BLaER1 treated with 17β-estradiol and CSF1 and Interleukin-3, amounts not matched to agents 10 nM and 100 nM (cell line): ENCODE results near the gene TRA2A.
A peak's percentile ranks its signal among the peaks of the same experiment; 100 is the strongest.

Experiments
- H3K27ac ChIP-seq, 11 experiments: shearing (Covaris generic); formaldehyde crosslinking; 2 replicates each; pipeline ENCODE4 v1.8.1; 2022
- H3K27me3 ChIP-seq, 11 experiments: shearing (Covaris generic); formaldehyde crosslinking; 2 replicates each; pipeline ENCODE4 v1.8.1; 2022
- H3K36me3 ChIP-seq, 11 experiments: shearing (Covaris generic); formaldehyde crosslinking; 2 replicates each; pipeline ENCODE4 v1.8.1; 2022
- H3K4me1 ChIP-seq, 10 experiments: shearing (Covaris generic); formaldehyde crosslinking; 2 replicates each; pipeline ENCODE4 v1.8.1; 2022
- H3K4me2 ChIP-seq, 11 experiments: shearing (Covaris generic); formaldehyde crosslinking; 2 replicates each; pipeline ENCODE4 v1.8.1; 2022
- H3K4me3 ChIP-seq, 10 experiments: shearing (Covaris generic); formaldehyde crosslinking; 2 replicates each; pipeline ENCODE4 v1.8.1; 2022
- H3K9ac ChIP-seq, 11 experiments: shearing (Covaris generic); formaldehyde crosslinking; 2 replicates each; pipeline ENCODE4 v1.8.1; 2022
- H3K9me3 ChIP-seq, 11 experiments: shearing (Covaris generic); formaldehyde crosslinking; replicated peaks in 1 of 11; 2 replicates each; pipeline ENCODE4 v1.8.1; 2022
- H4K20me1 ChIP-seq, 11 experiments: shearing (Covaris generic); formaldehyde crosslinking; 2 replicates each; pipeline ENCODE4 v1.8.1; 2022
- Cebpa-rat ChIP-seq, 11 experiments: shearing (Covaris generic); IDR thresholded peaks; 2 replicates each; pipeline ENCODE4 v1.8.1; 2022

Gene TRA2A

GRCh38 chr7:23474829-23475575, 56.8 kb downstream of the TRA2A start:
- no peaks in the 10 kb centered on the region for H3K36me3 ChIP-seq
- H3K27ac ChIP-seq: no peak overlapping the region
- H3K4me1 ChIP-seq: peaks cover 18 to 24% (median 20%) of the 10 kb centered on the region in 10 experiments; a peak in 19 of 20 replicates
- peaks cover 91 to 98% (median 95%) of the 10 kb centered on the region in 11 experiments for H3K27me3 ChIP-seq
- H3K9ac ChIP-seq: no peak overlapping the region
- H3K4me2 ChIP-seq: peak overlapping the region; percentile 74 to 98 (median 93); a peak in 21 of 22 replicates
- peaks cover 0 to 63% (median 37%) of the 10 kb centered on the region in 11 experiments; a peak in 19 of 22 replicates for H4K20me1 ChIP-seq
- TF ChIP-seq Cebpa-rat (IDR thresholded peaks at IDR 0.05): no peak
- peaks cover 0 to 4% (median 0%) of the 10 kb centered on the region in 11 experiments; a peak in 2 of 22 replicates for H3K9me3 ChIP-seq
- H3K4me3 ChIP-seq: peak overlapping the region in 9 of 10 experiments; percentile 42 to 68 (median 54); a peak in 15 of 20 replicates

- peak in 7 of 11 experiments; percentile 37 to 84 (median 46); a peak in 9 of 22 replicates for TF ChIP-seq Cebpa-rat (IDR thresholded peaks at IDR 0.05)
- H3K4me2 ChIP-seq: peak overlapping the region; percentile 74 to 98 (median 93)
Observed at GRCh38 chr7:23474094-23474828, 57.5 kb downstream of the TRA2A start.

GRCh38 chr7:23473844-23474093, 58.0 kb downstream of the TRA2A start:
- Histone ChIP-seq H3K9ac (peak overlapping the region in 9 of 11 experiments; percentile 18 to 60 (median 46); a peak in 8 of 22 replicates), H3K4me2 (peak overlapping the region; percentile 74 to 98 (median 93))

More at GRCh38 chr7:23474094-23474828, 57.5 kb downstream of the TRA2A start:
- H4K20me1 ChIP-seq: peaks cover 0 to 70% (median 45%) of the 10 kb centered on the region in 11 experiments; a peak in 19 of 22 replicates
- H3K9me3 ChIP-seq: peaks cover 0 to 4% (median 0%) of the 10 kb centered on the region in 11 experiments; a peak in 2 of 22 replicates
- no peaks in the 10 kb centered on the region for H3K36me3 ChIP-seq
- peaks cover 95 to 98% (median 96%) of the 10 kb centered on the region in 11 experiments for H3K27me3 ChIP-seq
- peak overlapping the region in 9 of 11 experiments; percentile 18 to 60 (median 46); a peak in 8 of 22 replicates for H3K9ac ChIP-seq
- H3K4me1 ChIP-seq: peaks cover 23 to 32% (median 27%) of the 10 kb centered on the region in 10 experiments
- peak overlapping the region in 3 of 11 experiments; percentile 14 to 45 (median 24); a peak in 2 of 22 replicates for H3K27ac ChIP-seq
- H3K4me3 ChIP-seq: peak overlapping the region; percentile 42 to 68 (median 52)

GRCh38 chr7:23472956-23473843, 58.6 kb downstream of the TRA2A start:
- peak overlapping the region in 3 of 11 experiments; percentile 45 to 60 (median 49); a peak in 2 of 22 replicates for H3K9ac ChIP-seq
- peak overlapping the region; percentile 42 to 68 (median 52); a peak in 15 of 20 replicates for H3K4me3 ChIP-seq
- H3K9me3 ChIP-seq: peaks cover 0 to 4% (median 0%) of the 10 kb centered on the region in 11 experiments; a peak in 2 of 22 replicates
- H3K27me3 ChIP-seq: peaks cover 95 to 98% (median 96%) of the 10 kb centered on the region in 11 experiments
- no peak for TF ChIP-seq Cebpa-rat (IDR thresholded peaks at IDR 0.05)
- peaks cover 34 to 42% (median 37%) of the 10 kb centered on the region in 10 experiments for H3K4me1 ChIP-seq
- H3K27ac ChIP-seq: no peak overlapping the region; a peak in 1 of 22 replicates
- H3K4me2 ChIP-seq: peak overlapping the region; percentile 74 to 98 (median 93); a peak in 20 of 22 replicates
- H3K36me3 ChIP-seq: no peaks in the 10 kb centered on the region
- peaks cover 0 to 81% (median 55%) of the 10 kb centered on the region in 11 experiments; a peak in 19 of 22 replicates for H4K20me1 ChIP-seq

More at GRCh38 chr7:23473844-23474093, 58.0 kb downstream of the TRA2A start:
- Histone ChIP-seq H4K20me1 (peaks cover 0 to 75% (median 50%) of the 10 kb centered on the region in 11 experiments; a peak in 19 of 22 replicates), H3K9me3 (peaks cover 0 to 4% (median 0%) of the 10 kb centered on the region in 11 experiments; a peak in 2 of 22 replicates), H3K4me3 (peak overlapping the region; percentile 42 to 68 (median 52)), H3K36me3 (no peaks in the 10 kb centered on the region), H3K27ac (peak overlapping the region in 3 of 11 experiments; percentile 14 to 45 (median 24); a peak in 2 of 22 replicates), H3K27me3 (peaks cover 95 to 98% (median 96%) of the 10 kb centered on the region in 11 experiments), H3K4me1 (peaks cover 28 to 37% (median 32%) of the 10 kb centered on the region in 10 experiments)
- TF ChIP-seq Cebpa-rat (IDR thresholded peaks at IDR 0.05): no peak

GRCh38 chr7:23472556-23472955, 59.2 kb downstream of the TRA2A start:
- no peaks in the 10 kb centered on the region for H3K36me3 ChIP-seq
- no peak for TF ChIP-seq Cebpa-rat (IDR thresholded peaks at IDR 0.05)
- H3K9ac ChIP-seq: no peak overlapping the region
- no peak overlapping the region for H3K4me3 ChIP-seq
- peaks cover 95 to 98% (median 96%) of the 10 kb centered on the region in 11 experiments for H3K27me3 ChIP-seq
- peaks cover 0 to 87% (median 62%) of the 10 kb centered on the region in 11 experiments; a peak in 19 of 22 replicates for H4K20me1 ChIP-seq
- no peak overlapping the region for H3K4me2 ChIP-seq
- no peak overlapping the region for H3K27ac ChIP-seq
- peaks cover 0 to 4% (median 0%) of the 10 kb centered on the region in 11 experiments; a peak in 2 of 22 replicates for H3K9me3 ChIP-seq
- peaks cover 36 to 49% (median 42%) of the 10 kb centered on the region in 10 experiments for H3K4me1 ChIP-seq

GRCh38 chr7:23472046-23472445, 59.7 kb downstream of the TRA2A start:
- Histone ChIP-seq H3K9ac (no peak overlapping the region), H3K27me3 (peaks cover 95 to 98% (median 96%) of the 10 kb centered on the region in 11 experiments), H3K4me3 (no peak overlapping the region), H3K36me3 (no peaks in the 10 kb centered on the region), H4K20me1 (peaks cover 0 to 90% (median 66%) of the 10 kb centered on the region in 11 experiments; a peak in 19 of 22 replicates), H3K9me3 (peaks cover 0 to 4% (median 0%) of the 10 kb centered on the region in 11 experiments; a peak in 2 of 22 replicates), H3K4me1 (peaks cover 36 to 50% (median 42%) of the 10 kb centered on the region in 10 experiments), H3K27ac (no peak overlapping the region), H3K4me2 (no peak overlapping the region)
- no peak for TF ChIP-seq Cebpa-rat (IDR thresholded peaks at IDR 0.05)

GRCh38 chr7:23471106-23471859, 60.5 kb downstream of the TRA2A start:
- peak overlapping the region in 5 of 11 experiments; percentile 34 to 96 (median 82); a peak in 11 of 22 replicates for H3K4me2 ChIP-seq
- H3K4me1 ChIP-seq: peaks cover 36 to 50% (median 42%) of the 10 kb centered on the region in 10 experiments
- peaks cover 95 to 98% (median 96%) of the 10 kb centered on the region in 11 experiments for H3K27me3 ChIP-seq
- no peak for TF ChIP-seq Cebpa-rat (IDR thresholded peaks at IDR 0.05)
- H3K36me3 ChIP-seq: no peaks in the 10 kb centered on the region
- H3K9me3 ChIP-seq: peaks cover 0 to 4% (median 0%) of the 10 kb centered on the region in 11 experiments; a peak in 2 of 22 replicates
- no peak overlapping the region for H3K27ac ChIP-seq
- H3K9ac ChIP-seq: no peak overlapping the region
- peaks cover 0 to 89% (median 66%) of the 10 kb centered on the region in 11 experiments; a peak in 19 of 22 replicates for H4K20me1 ChIP-seq
- H3K4me3 ChIP-seq: peak overlapping the region in 3 of 10 experiments; percentile 43 to 54 (median 54); a peak in 5 of 20 replicates
